ENCODE measurements around the gene CREB3L1.

CREB3L1 gene

GRCh38 chr11:46341454-46341853, 64.0 kb downstream of the CREB3L1 start:
- TF ChIP-seq, protein P1, sequence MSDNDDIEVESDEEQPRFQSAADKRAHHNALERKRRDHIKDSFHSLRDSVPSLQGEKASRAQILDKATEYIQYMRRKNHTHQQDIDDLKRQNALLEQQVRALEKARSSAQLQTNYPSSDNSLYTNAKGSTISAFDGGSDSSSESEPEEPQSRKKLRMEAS (IDR thresholded peaks at IDR 0.05): no peak
- TF ChIP-seq ZBTB7A (IDR thresholded peaks at IDR 0.05; ENCODE audit: low read depth) (no peak), TEAD4 (IDR thresholded peaks at IDR 0.05) (no peak), YY1 (IDR thresholded peaks at IDR 0.05; ENCODE audit: low read depth) (no peak), CREB1 (IDR thresholded peaks at IDR 0.05; ENCODE audit: low read depth) (no peak), TCF12 (IDR thresholded peaks at IDR 0.05; ENCODE audit: low read depth) (no peak), RAD21 (IDR thresholded peaks at IDR 0.05; ENCODE audit: low read depth) (no peak), CEBPB (IDR thresholded peaks at IDR 0.05) (no peak), FOXM1 (IDR thresholded peaks at IDR 0.05; ENCODE audit: borderline replicate concordance, low read depth) (no peak)

DNA sequence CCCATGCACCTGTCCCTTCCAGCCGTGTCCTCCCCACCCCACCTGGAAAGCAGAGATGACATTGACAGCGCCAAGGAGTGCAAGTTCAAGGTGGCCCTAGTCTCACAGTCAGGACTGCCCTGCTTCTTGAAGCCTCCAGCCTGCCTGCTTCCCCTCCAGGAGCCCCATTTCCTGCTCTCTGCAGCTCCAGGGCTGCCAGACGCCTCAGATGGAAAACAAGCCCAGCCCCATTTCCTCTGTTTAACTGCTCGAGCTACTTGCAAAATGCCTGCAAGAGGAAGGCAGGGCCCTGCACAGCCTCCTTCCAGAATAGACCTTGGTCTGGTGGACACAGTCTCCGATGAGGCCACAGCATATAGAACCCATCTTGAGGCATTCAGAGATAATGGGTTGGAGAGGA, 64.8 kb downstream of the CREB3L1 start:
- no peak for TF ChIP-seq YY1 (IDR thresholded peaks at IDR 0.05; ENCODE audit: low read depth)
- no peak for TF ChIP-seq EP300 (IDR thresholded peaks at IDR 0.05; ENCODE audit: borderline replicate concordance)
- TF ChIP-seq, protein P2, sequence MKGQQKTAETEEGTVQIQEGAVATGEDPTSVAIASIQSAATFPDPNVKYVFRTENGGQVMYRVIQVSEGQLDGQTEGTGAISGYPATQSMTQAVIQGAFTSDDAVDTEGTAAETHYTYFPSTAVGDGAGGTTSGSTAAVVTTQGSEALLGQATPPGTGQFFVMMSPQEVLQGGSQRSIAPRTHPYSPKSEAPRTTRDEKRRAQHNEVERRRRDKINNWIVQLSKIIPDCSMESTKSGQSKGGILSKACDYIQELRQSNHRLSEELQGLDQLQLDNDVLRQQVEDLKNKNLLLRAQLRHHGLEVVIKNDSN (IDR thresholded peaks at IDR 0.05): no peak
- TF ChIP-seq, protein P1 (IDR thresholded peaks at IDR 0.05): no peak
- no peak for TF ChIP-seq CREB1 (IDR thresholded peaks at IDR 0.05; ENCODE audit: low read depth)
- no peak for TF ChIP-seq RAD21 (IDR thresholded peaks at IDR 0.05; ENCODE audit: low read depth)
- TF ChIP-seq REST (IDR thresholded peaks at IDR 0.05; ENCODE audit: low read depth): no peak
- TF ChIP-seq TEAD4 (IDR thresholded peaks at IDR 0.05): no peak
- no peak for TF ChIP-seq TCF12 (IDR thresholded peaks at IDR 0.05; ENCODE audit: low read depth)
- TF ChIP-seq FOXM1 (IDR thresholded peaks at IDR 0.05; ENCODE audit: borderline replicate concordance, low read depth): no peak
- TF ChIP-seq EGR1 (IDR thresholded peaks at IDR 0.05): no peak
- TF ChIP-seq TAF1 (IDR thresholded peaks at IDR 0.05; ENCODE audit: low read depth): no peak
- no peak for TF ChIP-seq NFIC (IDR thresholded peaks at IDR 0.05)
- no peak for TF ChIP-seq ZBTB7A (IDR thresholded peaks at IDR 0.05; ENCODE audit: low read depth)
- no peak for TF ChIP-seq CEBPB (IDR thresholded peaks at IDR 0.05)

GRCh38 chr11:46343520-46343919, 66.1 kb downstream of the CREB3L1 start:
- TF ChIP-seq EP300 (IDR thresholded peaks at IDR 0.05; ENCODE audit: borderline replicate concordance): no peak
- no peak for TF ChIP-seq ZBTB7A (IDR thresholded peaks at IDR 0.05; ENCODE audit: low read depth)
- no peak for TF ChIP-seq TAF1 (IDR thresholded peaks at IDR 0.05; ENCODE audit: low read depth)
- TF ChIP-seq, protein P2 (IDR thresholded peaks at IDR 0.05): no peak
- TF ChIP-seq NFIC (IDR thresholded peaks at IDR 0.05): no peak
- no peak for TF ChIP-seq FOXM1 (IDR thresholded peaks at IDR 0.05; ENCODE audit: borderline replicate concordance, low read depth)
- no peak for TF ChIP-seq EGR1 (IDR thresholded peaks at IDR 0.05)
- TF ChIP-seq CEBPB (IDR thresholded peaks at IDR 0.05): no peak
- TF ChIP-seq YY1 (IDR thresholded peaks at IDR 0.05; ENCODE audit: low read depth): no peak
- TF ChIP-seq, protein P1 (IDR thresholded peaks at IDR 0.05): no peak
- TF ChIP-seq TCF12 (IDR thresholded peaks at IDR 0.05; ENCODE audit: low read depth): no peak
- TF ChIP-seq TEAD4 (IDR thresholded peaks at IDR 0.05): no peak
- no peak for TF ChIP-seq RAD21 (IDR thresholded peaks at IDR 0.05; ENCODE audit: low read depth)
- no peak for TF ChIP-seq CREB1 (IDR thresholded peaks at IDR 0.05; ENCODE audit: low read depth)
- TF ChIP-seq REST (IDR thresholded peaks at IDR 0.05; ENCODE audit: low read depth): no peak

- TF ChIP-seq CREB1 (IDR thresholded peaks at IDR 0.05; ENCODE audit: low read depth) (no peak), FOXM1 (IDR thresholded peaks at IDR 0.05; ENCODE audit: borderline replicate concordance, low read depth) (no peak), YY1 (IDR thresholded peaks at IDR 0.05; ENCODE audit: low read depth) (no peak), ZBTB7A (IDR thresholded peaks at IDR 0.05; ENCODE audit: low read depth) (no peak), TCF12 (IDR thresholded peaks at IDR 0.05; ENCODE audit: low read depth) (no peak), EP300 (IDR thresholded peaks at IDR 0.05; ENCODE audit: borderline replicate concordance) (no peak), NFIC (IDR thresholded peaks at IDR 0.05) (no peak), RAD21 (IDR thresholded peaks at IDR 0.05; ENCODE audit: low read depth) (no peak), CEBPB (IDR thresholded peaks at IDR 0.05) (no peak)
- TF ChIP-seq, protein P2 (IDR thresholded peaks at IDR 0.05): no peak
- TF ChIP-seq, protein P1 (IDR thresholded peaks at IDR 0.05): no peak
Measured at GRCh38 chr11:46345131-46345597, 67.7 kb downstream of the CREB3L1 start.
